K562 (cell line): ENCODE results near the gene PYY. TPM values are rescaled to one million over a fixed set of nuclear protein-coding genes. Genes with fewer than 3 reads are reported as not detected.

Experiments
- ATAC-seq: fragments of 200-7000 bp; cut with Tn5 transposase; 3 replicates; pipeline ENCODE4 v1.9.1; 2020; ENCODE audit warnings: moderate library complexity
- BruUV-seq: library from RNA; stranded (reverse); fragments of 400-500 nt; replicated peaks from 2 replicates; lab custom pipeline; 2021; lab: Mats Ljungman, UMichigan
- CTCF ChIA-PET: fragments of 300-600 bp; formaldehyde crosslinking; extraction: SDS; loops from one replicate; lab custom pipeline; 2021; ENCODE audit warnings: low intra/inter-chr PET ratio; lab: Yijun Ruan, JAX
- POLR2A ChIA-PET: fragments of 300-600, 350-650 bp; sonication (Branson Sonifier 250); formaldehyde crosslinking; extraction: SDS; loops from one replicate; lab custom pipeline; 2021; ENCODE audit warnings: antibody characterized with exemption, inconsistent platforms; lab: Yijun Ruan, JAX
- DNase-seq, 4 experiments: peaks; one replicate each; pipeline versions ENCODE4 v3.0.0 to v3.0.0-alpha.2; 2011 to 2018; ENCODE audit warnings: low spot score in 3 of 4, mixed read lengths in 3 of 4; ENCODE audit errors: extremely low read depth in 1 of 4
- FAIRE-seq: peaks from 2 replicates; lab custom pipeline; 2011; peaks lifted over from hg19 to GRCh38; lab: Jason Lieb, UNC
- H2AFZ ChIP-seq: 2 replicates; pipeline ENCODE4 v1.6.0; 2011; ENCODE audit warnings: low read depth, low read length, control low read depth, inconsistent platforms
- H3K27ac ChIP-seq: fragments of 200-600 bp; 3 replicates; pipeline ENCODE4 v1.8.0; 2011; ENCODE audit warnings: low read depth, mild to moderate bottlenecking, control low read depth, inconsistent platforms, low read length, moderate library complexity, mixed read lengths; ENCODE audit errors: extremely low read depth
- H3K27me3 ChIP-seq, 2 experiments: fragments of 300-600 bp in 1 of 2; 2 replicates in 1 of 2; 3 replicates in 1 of 2; pipeline versions ENCODE4 v1.6.0 to v1.8.0; 2011; ENCODE audit warnings: inconsistent platforms in 2 of 2, low read length in 2 of 2, mild to moderate bottlenecking in 1 of 2, mixed read lengths in 1 of 2, moderate library complexity in 1 of 2; ENCODE audit not compliant: control insufficient read depth in 2 of 2, insufficient read depth in 2 of 2
- H3K36me3 ChIP-seq: fragments of 300-600 bp; 3 replicates; pipeline ENCODE4 v1.8.0; 2011; ENCODE audit warnings: mild to moderate bottlenecking, low read length, inconsistent platforms; ENCODE audit not compliant: control insufficient read depth, insufficient read depth
- H3K4me1 ChIP-seq, 2 experiments: fragments of 200-600 bp in 1 of 2; replicated peaks in 1 of 2; 2 replicates in 1 of 2; 3 replicates in 1 of 2; pipeline versions ENCODE4 v1.5.1 to v1.8.0; 2011; ENCODE audit warnings: inconsistent platforms in 2 of 2, low read length in 2 of 2, mild to moderate bottlenecking in 1 of 2, mixed read lengths in 1 of 2, moderate library complexity in 1 of 2; ENCODE audit not compliant: control insufficient read depth in 2 of 2, insufficient read depth in 2 of 2
- H3K4me2 ChIP-seq: 2 replicates; pipeline ENCODE4 v1.6.1; 2011; ENCODE audit warnings: low read length, control low read depth, inconsistent platforms, mixed read lengths; ENCODE audit not compliant: insufficient read depth
- H3K4me3 ChIP-seq: fragments of 200-600 bp; sonication (generic), shearing (Covaris generic); 2 replicates; pipeline ENCODE4 v1.5.1; 2016; ENCODE audit warnings: control low read depth, inconsistent platforms
- H3K79me2 ChIP-seq: fragments of 200-600 bp; 3 replicates; pipeline ENCODE4 v1.8.0; 2011; ENCODE audit warnings: low read length, inconsistent platforms; ENCODE audit not compliant: control insufficient read depth, insufficient read depth
- H3K9ac ChIP-seq, 2 experiments: 2 replicates each; pipeline versions ENCODE4 v1.6.0 to v1.6.1; 2011; ENCODE audit warnings: low read depth in 2 of 2, low read length in 2 of 2, control low read depth in 1 of 2, inconsistent platforms in 1 of 2, mild to moderate bottlenecking in 1 of 2, mixed read lengths in 1 of 2; ENCODE audit not compliant: insufficient read depth in 1 of 2
- H3K9me1 ChIP-seq: one replicate; pipeline ENCODE4 v1.6.0; 2011; ENCODE audit warnings: inconsistent platforms, mild to moderate bottlenecking, low read length, moderate library complexity; ENCODE audit not compliant: control insufficient read depth, insufficient read depth
- H3K9me3 ChIP-seq: replicated peaks from 2 replicates; pipeline ENCODE4 v1.5.1; 2011; ENCODE audit warnings: low read depth, low read length, inconsistent platforms; ENCODE audit not compliant: control insufficient read depth, insufficient read depth
- H4K20me1 ChIP-seq: replicated peaks from 2 replicates; pipeline ENCODE4 v1.6.1; 2011; ENCODE audit warnings: low read length, inconsistent platforms, mixed read lengths; ENCODE audit not compliant: control insufficient read depth, insufficient read depth
- BCLAF1 ChIP-seq, 2 experiments: fragments of 450-650 bp in 1 of 2; IDR thresholded peaks; 2 replicates each; pipeline ENCODE4 v1.6.1; 2011 to 2017; ENCODE audit warnings: low read depth in 2 of 2, antibody characterized with exemption in 1 of 2, borderline replicate concordance in 1 of 2, low read length in 1 of 2, mild to moderate bottlenecking in 1 of 2, mixed read lengths in 1 of 2; ENCODE audit not compliant: control insufficient read depth in 1 of 2
- CAMTA2 ChIP-seq: fragments of 250-450 bp; sonication (Bioruptor Pico); conservative IDR thresholded peaks from 2 replicates; pipeline ENCODE4 v1.5.1; 2022
- EP400 ChIP-seq: fragments of 450-650 bp; IDR thresholded peaks from 2 replicates; pipeline ENCODE4 v1.6.1; 2017; ENCODE audit warnings: antibody characterized with exemption, mild to moderate bottlenecking, moderate library complexity
- ERF ChIP-seq: fragments of 450-650 bp; formaldehyde crosslinking; IDR thresholded peaks from 2 replicates; pipeline ENCODE4 v1.4.0; 2020; ENCODE audit warnings: mild to moderate bottlenecking, mixed read lengths
- FIP1L1 ChIP-seq: fragments of 200-400 bp; formaldehyde crosslinking; IDR thresholded peaks from 2 replicates; pipeline ENCODE4 v1.6.1; 2018; ENCODE audit warnings: mild to moderate bottlenecking, low read depth, low read length; ENCODE audit not compliant: poor library complexity, severe bottlenecking
- GATAD2B ChIP-seq: fragments of 450-650 bp; IDR thresholded peaks from 2 replicates; pipeline ENCODE4 v1.6.1; 2017; ENCODE audit warnings: mild to moderate bottlenecking, borderline replicate concordance
- MLLT1 ChIP-seq, 2 experiments: fragments of 450-650 bp; IDR thresholded peaks; 2 replicates each; pipeline ENCODE4 v1.6.1; 2016
- MXI1 ChIP-seq: IDR thresholded peaks from 2 replicates; pipeline ENCODE4 v1.6.1; 2011; ENCODE audit warnings: low read depth, mild to moderate bottlenecking, improper control_type of control experiment, low read length
- MYC ChIP-seq, 2 experiments: fragments of 250-450 bp in 1 of 2; sonication (Bioruptor Pico) in 1 of 2; IDR thresholded peaks; 2 replicates each; pipeline versions ENCODE4 v1.5.1 to v1.6.1; 2012 to 2021; ENCODE audit warnings: low read depth in 2 of 2, borderline replicate concordance in 1 of 2, improper control_type of control experiment in 1 of 2, low read length in 1 of 2, mild to moderate bottlenecking in 1 of 2, moderate library complexity in 1 of 2
- PHF20 ChIP-seq: fragments of 450-650 bp; IDR thresholded peaks from 2 replicates; pipeline ENCODE4 v1.6.1; 2018; ENCODE audit not compliant: partially characterized antibody
- RFX7 ChIP-seq: fragments of 250-450 bp; sonication (Bioruptor Pico); IDR thresholded peaks from 2 replicates; pipeline ENCODE4 v1.5.1; 2021; ENCODE audit warnings: mild to moderate bottlenecking
- RUNX1 ChIP-seq: sonication (generic); IDR thresholded peaks from 2 replicates; pipeline ENCODE4 v1.6.1; 2016; ENCODE audit warnings: antibody characterized with exemption, low read depth
- SLC30A9 ChIP-seq: fragments of 250-450 bp; sonication (Bioruptor Pico); IDR thresholded peaks from 2 replicates; pipeline ENCODE4 v1.8.0; 2022; ENCODE audit warnings: mild to moderate bottlenecking, moderate library complexity
- ZNF445 ChIP-seq: fragments of 250-450 bp; sonication (Bioruptor Pico); IDR thresholded peaks from 2 replicates; pipeline ENCODE4 v1.4.0; 2020; ENCODE audit warnings: low read depth, mild to moderate bottlenecking, moderate library complexity
- ZNF561 ChIP-seq: fragments of 450-650 bp; formaldehyde crosslinking; conservative IDR thresholded peaks from 2 replicates; pipeline ENCODE4 v1.4.0; 2020; ENCODE audit warnings: mild to moderate bottlenecking, moderate library complexity
- WGBS: fragments of 100-300 bp; shearing (Covaris generic); methylation state at CpG from one replicate; pipeline ENCODE4 v1.1.6; 2016; ENCODE audit warnings: low coverage, mixed read lengths; ENCODE audit not compliant: insufficient coverage; ENCODE audit errors: missing lambda C conversion rate; 5-methylcytosine and 5-hydroxymethylcytosine counted together
- in situ Hi-C: fragments of 300-500 bp; cut with MboI; formaldehyde crosslinking; loops from 4 replicates; pipeline ENCODE4 v1.15.0; 2018; ENCODE audit warnings: inconsistent platforms, mixed read lengths
- intact Hi-C: fragments of 100-400 bp; cut with micrococcal nuclease; formaldehyde crosslinking; loops from 2 replicates; pipeline ENCODE4 v1.14.2; 2022
- polyA plus RNA-seq, 8 experiments: library from polyadenylated mRNA; depleted of rRNA in 4 of 8; stranded (reverse) in 5 of 8; unstranded in 3 of 8; fragments of >200 nt; fragmentation: Nextera tagmentation in 2 of 8; fragmentation: Illumina TruSeq in 1 of 8; extraction: Ambion mirVana in 2 of 8; extraction: Trizol in 1 of 8; gene quantifications; 2 replicates each; pipeline versions ENCODE4 v1.2.1 to v1.2.3, GENCODE V29; 2011 to 2014; ENCODE audit warnings: inconsistent platforms in 1 of 8, missing spikeins in 1 of 8
- total RNA-seq, 7 experiments: library from RNA; depleted of rRNA in 6 of 7; stranded (reverse); fragments of >200 nt in 6 of 7; fragmentation: Illumina TruSeq in 2 of 7; extraction: Trizol in 2 of 7; gene quantifications; 2 replicates each; pipeline versions ENCODE4 v1.2.1 to v1.2.3, GENCODE V29; 2011 to 2021; ENCODE audit warnings: low replicate concordance in 1 of 7

Gene PYY
- total and polyA plus RNA-seq, 9 of the 15 experiments (the other 6 are each of a cell fraction or from before 2014, with no cell fraction given) = not detected

DNA sequence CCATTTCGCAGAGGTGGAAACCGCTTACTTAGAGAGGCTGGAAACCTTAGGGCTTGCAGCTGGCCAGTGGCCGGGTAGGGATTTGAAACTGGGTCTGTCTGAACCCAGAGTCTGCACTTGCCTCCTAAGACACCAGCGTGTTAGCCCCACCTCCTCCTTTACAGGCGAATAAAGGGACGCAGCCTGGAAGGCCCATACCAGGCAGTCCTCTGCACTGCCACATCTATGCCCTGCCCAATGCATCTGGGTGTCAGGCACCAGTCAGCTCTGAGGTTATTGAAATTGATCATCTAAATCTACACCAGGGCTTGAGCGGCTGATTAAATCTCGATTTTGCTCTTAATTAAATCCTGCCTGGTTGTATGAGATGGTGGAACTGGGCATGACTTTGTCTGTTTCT lies 30.8 kb upstream of the PYY start (continued):
- no peak for TF ChIP-seq EP400

GRCh38 chr17:43983515-43984411 lies 30.0 kb upstream of the PYY start:
- ChIA-PET CTCF (interaction anchor here (0.8 to 1.0 kb wide), 2 partner anchors 11 to 75 kb away, joined by 3 to 9 read pairs; no protein-coding TSS in a partner anchor), POLR2A (interaction anchor here (0.5 to 1.8 kb wide), 7 partner anchors 13 to 1165 kb away, joined by 3 to 7 read pairs (median 3); no protein-coding TSS in a partner anchor)
- 1% methylated on average over 52 of the region's 78 CpGs for whole genome bisulfite sequencing
- no TSS peak for BruUV-seq
- Histone ChIP-seq H2AFZ (peak overlapping the region; percentile 96), H3K79me2 (no peaks in the 10 kb centered on the region), H3K4me1 (peaks cover 5 to 12% of the 10 kb centered on the region in 2 experiments), H3K9ac (peak overlapping the region; percentile 59 to 91), H3K27me3 (peaks cover 21 to 36% of the 10 kb centered on the region in 2 experiments), H3K9me1 (no peaks in the 10 kb centered on the region), H3K4me2 (peak overlapping the region; percentile 86), H3K4me3 (peak overlapping the region; percentile 47), H3K9me3 (no peaks in the 10 kb centered on the region), H4K20me1 (peaks cover 10% of the 10 kb centered on the region; the same call in 1 of the 2 replicates), H3K27ac (peak overlapping the region; percentile 20; the same call in 2 of the 3 replicates), H3K36me3 (no peaks in the 10 kb centered on the region)
- in situ Hi-C loops (no loop called here), intact Hi-C loops (no loop called here)
- FAIRE-seq = peak; percentile 61
- peak; percentile 95 for ATAC-seq
- DNase-seq = peak; percentile 69 to 81 (median 80)
- no peak for TF ChIP-seq SLC30A9
- peak; percentile 81 for TF ChIP-seq MYC (IDR thresholded peaks at IDR 0.05; ENCODE audit: low read depth, low read length)
- TF ChIP-seq MYC (CRISPR knock-in tag; IDR thresholded peaks at IDR 0.05; ENCODE audit: borderline replicate concordance, low read depth) = no peak
- TF ChIP-seq RFX7 (CRISPR knock-in tag) = no peak
- no peak for TF ChIP-seq MLLT1 (IDR thresholded peaks at IDR 0.05)
- TF ChIP-seq GATAD2B = peak; percentile 99
- TF ChIP-seq ZNF445 (CRISPR knock-in tag) = no peak
- TF ChIP-seq FIP1L1 = peak; percentile 64
- TF ChIP-seq RUNX1 = no peak
- no peak for TF ChIP-seq ZNF561 (CRISPR knock-in tag)
- 0 out of 4 replicates have a peak, but pooled peaks of 1 of the 2 experiments have one; percentile 16 for TF ChIP-seq BCLAF1 (IDR thresholded peaks at IDR 0.05; ENCODE audit: borderline replicate concordance in 1 of 2, control insufficient read depth in 1 of 2, low read depth in 2 of 2, low read length in 1 of 2)
- TF ChIP-seq MXI1 = no peak
- TF ChIP-seq ERF (CRISPR knock-in tag) = no peak
- TF ChIP-seq PHF20 = peak; percentile 74
- TF ChIP-seq CAMTA2 (CRISPR knock-in tag) = no peak
